ENCODE results near the gene COQ2.
"Not testable (repeated sequence)": the region's sequence is repeated elsewhere in the genome, so short reads cannot be mapped to it uniquely, and the experiment has no call there.

COQ2 gene

DNA sequence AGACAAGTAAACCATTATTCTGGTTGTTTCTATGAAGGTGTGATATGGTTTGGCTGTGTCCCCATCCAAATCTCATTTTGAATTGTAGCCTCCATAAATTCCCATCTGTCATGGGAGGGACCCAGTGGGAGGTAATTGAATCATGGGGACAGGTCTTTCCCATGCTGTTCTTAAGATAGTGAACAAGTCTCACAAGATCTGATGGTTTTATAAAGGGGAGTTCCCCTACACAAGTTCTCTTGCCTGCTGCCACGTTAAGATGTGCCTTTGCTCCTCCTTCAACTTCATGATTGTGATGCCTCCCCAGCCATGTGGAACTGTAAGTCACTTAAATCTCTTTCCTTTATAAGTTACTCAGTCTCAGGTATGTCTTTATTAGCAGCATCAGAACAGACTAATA lies 3.8 kb upstream of the COQ2 start:
- in situ Hi-C loops (cut with MboI; ENCODE audit: low sequenced_read_pairs) = not testable (repeated sequence)

DNA sequence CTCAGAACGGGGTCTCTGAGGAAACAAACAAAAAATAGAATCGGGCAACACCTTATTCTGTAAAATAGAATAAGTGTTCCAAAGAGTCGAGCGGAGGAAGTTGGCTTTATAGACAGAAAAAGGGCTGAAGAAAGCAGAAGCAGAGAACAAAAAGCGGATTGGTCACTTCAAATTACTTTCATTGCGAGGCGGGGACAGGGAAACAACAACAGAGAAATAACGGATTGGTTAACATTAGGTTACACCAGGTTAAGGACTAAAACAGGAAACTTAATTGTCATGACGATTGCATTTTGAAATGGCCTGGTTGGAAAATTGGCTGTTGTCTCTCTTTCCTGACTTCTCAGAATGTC lies 433 bp upstream of the COQ2 start:
- in situ Hi-C loops (cut with MboI; ENCODE audit: low sequenced_read_pairs) = no loop called here

DNA sequence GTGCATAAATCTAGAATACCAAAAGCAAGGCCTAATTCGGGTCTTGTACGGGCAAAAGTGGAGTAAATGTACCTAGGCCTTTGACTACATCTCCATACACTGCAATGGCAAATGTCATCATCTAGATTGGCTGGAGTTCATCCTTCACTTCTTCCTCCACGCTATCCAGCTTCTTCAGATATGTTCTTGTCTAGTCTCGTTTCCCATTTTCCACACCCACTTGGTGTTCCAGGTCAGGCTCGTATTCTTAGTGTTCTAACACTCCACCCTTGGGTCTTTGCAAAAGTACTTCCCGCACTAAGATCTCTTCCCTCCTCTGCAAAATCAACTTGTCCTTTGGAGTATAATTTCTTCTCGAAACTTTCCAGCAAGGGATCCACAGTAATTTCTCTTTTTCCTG lies 1.4 kb downstream of the COQ2 start:
- in situ Hi-C loops (cut with MboI; ENCODE audit: low sequenced_read_pairs) = no loop called here

DNA sequence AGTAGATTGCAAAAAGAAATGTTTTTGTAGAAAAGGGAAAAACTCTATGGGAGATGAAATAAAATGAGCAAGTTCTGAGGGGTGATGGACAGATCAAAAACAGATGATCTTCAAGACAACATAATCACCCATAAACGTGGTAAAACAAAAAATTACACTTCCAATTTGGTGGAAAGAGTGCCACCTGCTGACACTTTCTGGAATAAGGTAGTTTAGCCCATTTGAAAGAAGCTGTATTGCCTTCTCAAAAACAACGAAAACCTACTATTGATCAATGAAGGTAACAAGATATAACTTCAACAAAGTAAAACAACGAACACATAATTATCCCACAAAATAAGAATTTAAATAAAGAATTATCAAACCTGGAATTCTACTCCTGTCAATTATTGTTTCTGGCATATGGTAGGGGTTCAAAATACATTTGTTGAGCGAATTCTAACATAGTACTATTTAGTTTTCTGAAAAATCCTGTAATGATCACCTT lies 2.5 kb downstream of the COQ2 start:
- in situ Hi-C loops (cut with MboI; ENCODE audit: low sequenced_read_pairs) = no loop called here

DNA sequence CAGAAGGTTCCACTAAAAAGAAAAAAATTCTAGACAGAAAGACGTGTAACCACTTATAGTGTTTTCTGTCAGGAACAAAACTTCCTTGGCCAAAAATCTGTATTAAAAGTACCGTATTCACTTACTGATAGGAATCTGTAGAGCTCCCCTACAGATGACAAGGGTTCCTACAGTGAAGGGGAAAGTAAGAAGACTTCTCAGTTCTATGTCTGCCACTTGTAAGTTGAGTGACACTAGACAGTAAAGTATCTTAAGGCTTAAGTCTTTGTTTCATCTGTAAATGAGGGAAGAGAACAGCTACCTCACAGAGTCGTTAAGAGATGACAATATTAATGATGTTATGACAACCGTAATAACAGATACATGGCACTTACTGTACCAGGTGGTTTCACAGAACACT lies 3.3 kb downstream of the COQ2 start:
- in situ Hi-C loops (cut with MboI; ENCODE audit: low sequenced_read_pairs) = no loop called here

DNA sequence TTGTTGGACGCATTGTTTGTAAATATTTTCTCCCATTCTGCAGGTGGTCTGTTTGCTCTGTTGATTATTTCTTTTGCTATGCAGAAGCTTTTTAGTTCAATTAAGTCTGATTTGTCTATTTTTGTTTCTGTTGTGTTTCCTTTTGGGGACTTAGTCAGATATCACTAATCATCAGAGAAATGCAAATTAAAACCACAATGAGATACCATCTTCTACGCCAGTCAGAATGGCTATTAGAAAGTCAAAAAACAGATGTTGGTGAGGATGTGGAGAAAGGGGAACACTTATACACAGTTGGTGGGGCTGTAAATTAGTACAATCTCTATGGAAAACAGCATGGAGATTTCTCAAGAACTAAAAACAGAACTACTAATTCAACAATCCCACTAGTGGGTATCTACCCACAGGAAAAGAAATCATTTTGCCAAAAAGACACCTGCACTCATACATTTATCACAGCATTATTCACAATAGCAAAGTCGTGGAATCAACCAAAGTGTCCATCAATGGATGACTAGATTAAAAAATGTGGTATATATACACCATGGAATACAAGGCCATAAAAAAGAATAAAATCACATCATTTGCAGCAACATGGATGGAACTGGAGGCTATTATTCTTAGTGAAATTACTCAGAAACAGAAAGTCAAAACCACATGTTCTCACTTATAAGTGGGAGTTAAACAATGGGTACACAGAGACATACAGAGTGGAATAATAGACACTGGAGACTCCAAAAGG lies 8.1 kb downstream of the COQ2 start:
- in situ Hi-C loops (cut with MboI; ENCODE audit: low sequenced_read_pairs) = no loop called here

DNA sequence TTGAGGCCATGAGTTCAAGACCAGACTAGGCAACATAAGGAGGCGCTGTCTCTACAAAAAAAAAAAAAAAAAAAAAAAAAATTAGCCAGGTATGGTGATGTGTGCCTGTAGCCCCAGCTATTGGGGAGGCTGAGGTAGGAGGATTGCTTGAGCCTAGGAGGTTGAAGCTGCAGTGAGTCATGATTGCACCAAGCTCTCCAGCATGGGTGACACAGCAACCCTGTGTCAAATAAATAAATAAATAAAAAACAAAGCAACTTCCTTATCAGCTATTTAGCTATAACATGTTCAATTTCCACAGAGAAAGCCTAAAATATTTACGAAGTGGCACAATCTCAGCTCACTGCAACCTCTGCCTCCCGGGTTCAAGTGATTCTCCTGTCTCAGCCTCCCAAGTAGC lies 10.7 kb downstream of the COQ2 start:
- in situ Hi-C loops (cut with MboI; ENCODE audit: low sequenced_read_pairs) = loop anchor here (25.0 kb wide), 1 partner anchor 187 kb away; no protein-coding TSS in a partner anchor

DNA sequence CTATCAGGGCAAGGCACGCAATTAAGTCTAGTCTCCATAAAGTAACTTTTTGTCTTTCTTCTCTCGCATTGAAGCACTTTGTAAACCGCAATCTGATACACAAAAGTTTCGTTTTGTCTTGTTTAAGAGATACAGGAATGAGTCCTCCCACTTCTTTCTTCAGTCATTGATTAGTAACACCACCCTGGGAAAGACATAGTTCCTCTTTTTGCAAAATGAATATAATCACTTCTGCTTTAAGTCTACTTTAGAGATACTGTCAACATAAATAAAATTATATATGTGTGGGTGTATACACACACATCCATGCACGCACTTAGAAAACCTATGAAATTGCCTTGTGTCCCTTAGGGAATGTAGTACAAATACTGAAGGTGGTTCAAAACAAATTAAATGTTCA lies 11.7 kb downstream of the COQ2 start:
- in situ Hi-C loops (cut with MboI; ENCODE audit: low sequenced_read_pairs) = loop anchor here (25.0 kb wide), 1 partner anchor 186 kb away; no protein-coding TSS in a partner anchor

DNA sequence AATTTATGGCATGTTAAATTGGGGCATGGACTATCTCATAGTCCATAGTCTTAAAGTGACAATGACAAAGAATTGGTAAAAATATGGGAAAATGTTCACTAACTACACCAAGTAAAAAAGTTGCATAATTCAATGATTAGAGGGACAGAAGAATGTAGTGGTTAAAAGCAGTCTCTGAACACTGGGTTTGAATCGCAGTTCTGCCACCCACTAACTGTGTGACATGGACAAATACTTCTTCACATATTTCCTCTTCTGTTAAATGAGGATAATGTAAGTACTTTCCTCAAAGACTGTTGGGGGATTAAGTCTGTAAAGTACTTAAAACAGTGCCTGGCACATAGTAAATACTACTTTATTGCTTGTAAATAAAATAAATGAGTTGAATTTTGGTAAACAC lies 15.3 kb downstream of the COQ2 start:
- in situ Hi-C loops (cut with MboI; ENCODE audit: low sequenced_read_pairs) = loop anchor here (25.0 kb wide), 1 partner anchor 182 kb away; no protein-coding TSS in a partner anchor

DNA sequence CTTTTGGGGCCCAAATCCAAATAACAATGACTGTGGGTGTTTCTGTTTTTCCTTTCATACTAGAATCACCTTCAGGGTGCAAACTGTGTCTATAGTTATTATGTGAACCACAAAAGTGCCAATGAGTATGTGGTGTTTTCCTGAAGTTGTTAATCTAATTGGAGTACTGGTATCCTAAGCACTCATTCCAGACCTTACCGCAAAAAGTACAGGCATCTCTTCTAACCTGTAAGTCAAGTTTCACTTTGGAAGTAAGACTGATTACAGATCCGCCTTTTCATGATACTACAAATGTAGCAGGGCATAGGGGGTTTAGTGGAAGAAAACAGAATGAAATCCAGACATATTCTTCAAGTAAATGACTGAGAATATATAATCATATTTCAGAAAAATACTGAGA lies 16.1 kb downstream of the COQ2 start:
- in situ Hi-C loops (cut with MboI; ENCODE audit: low sequenced_read_pairs) = loop anchor here (25.0 kb wide), 1 partner anchor 181 kb away; no protein-coding TSS in a partner anchor

DNA sequence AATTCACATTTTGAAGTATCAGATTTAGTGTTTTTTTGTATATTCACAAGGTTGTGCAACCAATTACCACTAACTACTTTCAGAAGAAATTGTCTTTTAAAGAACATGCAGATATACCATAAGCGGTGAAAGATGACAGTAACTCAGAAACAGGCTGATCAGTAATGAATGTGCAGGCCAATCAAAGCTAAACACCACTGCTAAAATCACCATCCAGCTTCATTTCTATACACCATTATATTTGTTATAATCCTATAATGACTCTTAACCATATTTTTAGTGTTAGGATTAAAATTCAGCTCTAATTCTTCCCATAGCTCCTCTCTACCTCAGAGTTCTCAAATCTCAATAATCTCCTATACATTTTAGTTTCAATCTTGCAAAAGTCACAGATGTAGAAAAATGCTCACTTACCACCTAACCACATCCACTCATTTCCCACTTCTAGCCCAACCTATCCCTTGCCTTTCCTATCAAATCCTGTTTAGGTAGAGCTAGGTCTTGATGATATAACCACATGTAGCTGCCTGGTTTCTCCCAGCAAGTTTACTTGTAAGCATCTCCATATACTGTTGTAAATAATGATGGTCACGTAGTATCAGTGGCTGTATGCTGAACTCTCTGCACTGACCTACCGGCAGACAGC lies 16.6 kb downstream of the COQ2 start:
- in situ Hi-C loops (cut with MboI; ENCODE audit: low sequenced_read_pairs) = loop anchor here (25.0 kb wide), 1 partner anchor 181 kb away; no protein-coding TSS in a partner anchor

DNA sequence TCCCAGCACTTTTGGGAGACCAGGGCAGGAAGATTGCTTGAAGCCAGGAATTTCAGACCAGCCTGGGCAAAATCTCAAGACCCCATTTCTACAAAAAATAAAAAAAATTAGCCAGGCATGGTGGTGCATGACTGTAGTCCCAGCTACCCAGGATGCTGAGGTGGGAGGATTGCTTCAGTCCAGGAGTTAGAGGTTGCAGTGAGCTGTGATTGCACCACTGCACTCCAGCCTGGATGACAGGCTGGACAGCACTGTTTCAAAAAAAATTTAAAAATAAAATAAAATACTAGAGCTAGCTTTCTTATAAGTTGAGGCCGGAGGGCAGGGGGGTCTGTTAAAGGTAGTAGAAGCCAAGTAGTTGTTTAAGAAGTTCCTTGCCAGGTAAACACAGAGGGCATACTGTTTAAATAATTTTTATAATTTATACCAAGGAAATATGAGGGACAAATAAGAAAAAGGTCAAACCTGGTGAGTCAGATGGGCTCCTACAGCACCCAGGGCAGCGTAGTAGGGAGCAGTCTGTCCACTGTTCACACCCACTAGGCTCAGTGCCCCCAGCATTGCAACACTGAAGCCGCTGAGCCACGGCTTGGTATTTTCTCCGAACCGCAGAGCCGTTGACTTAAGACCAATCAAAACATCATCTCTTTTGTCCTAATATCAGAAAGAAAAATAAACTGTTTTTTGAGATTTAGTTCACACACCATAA lies 17.3 kb downstream of the COQ2 start:
- in situ Hi-C loops (cut with MboI; ENCODE audit: low sequenced_read_pairs) = loop anchor here (25.0 kb wide), 1 partner anchor 180 kb away; no protein-coding TSS in a partner anchor

DNA sequence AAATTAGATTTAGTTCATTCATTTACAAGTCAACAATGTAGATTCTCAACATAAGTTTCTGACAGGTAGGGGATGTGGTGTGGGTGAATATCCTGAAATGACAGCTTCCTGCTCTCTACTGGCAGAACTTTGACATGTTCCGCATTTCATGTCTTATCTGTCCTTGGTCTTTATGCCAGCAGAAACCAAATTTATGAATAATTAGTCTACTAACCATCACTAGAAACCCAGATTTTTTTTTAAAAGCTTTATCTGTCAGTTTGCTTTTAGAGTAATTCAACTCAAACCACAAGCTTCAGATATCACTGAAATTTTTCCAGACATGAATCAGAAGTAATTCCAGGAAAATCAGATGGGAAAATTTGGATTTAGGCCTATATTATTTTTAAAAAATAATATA lies 17.9 kb downstream of the COQ2 start:
- in situ Hi-C loops (cut with MboI; ENCODE audit: low sequenced_read_pairs) = loop anchor here (25.0 kb wide), 1 partner anchor 179 kb away; no protein-coding TSS in a partner anchor

DNA sequence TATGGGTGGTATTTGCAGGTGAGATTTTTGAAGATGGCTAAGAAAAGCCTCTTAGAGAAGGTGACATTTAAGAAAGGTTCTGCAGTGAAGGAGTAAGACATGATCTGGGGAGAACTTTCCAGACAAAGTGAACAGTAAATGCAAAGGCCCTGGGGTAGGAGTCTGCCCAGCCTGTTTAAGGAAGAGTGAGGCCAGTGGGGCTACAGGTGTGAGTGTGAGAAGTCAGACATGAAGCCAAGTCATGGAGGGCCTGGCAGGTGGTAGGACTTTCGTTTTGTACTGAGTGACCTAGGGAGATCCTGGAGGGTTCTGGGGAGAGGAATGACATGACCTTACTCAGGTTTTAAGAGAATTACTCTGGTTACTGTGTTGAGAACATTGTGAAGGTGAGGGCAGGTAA lies 21.5 kb downstream of the COQ2 start:
- in situ Hi-C loops (cut with MboI; ENCODE audit: low sequenced_read_pairs) = loop anchor here (25.0 kb wide), 1 partner anchor 176 kb away; no protein-coding TSS in a partner anchor

DNA sequence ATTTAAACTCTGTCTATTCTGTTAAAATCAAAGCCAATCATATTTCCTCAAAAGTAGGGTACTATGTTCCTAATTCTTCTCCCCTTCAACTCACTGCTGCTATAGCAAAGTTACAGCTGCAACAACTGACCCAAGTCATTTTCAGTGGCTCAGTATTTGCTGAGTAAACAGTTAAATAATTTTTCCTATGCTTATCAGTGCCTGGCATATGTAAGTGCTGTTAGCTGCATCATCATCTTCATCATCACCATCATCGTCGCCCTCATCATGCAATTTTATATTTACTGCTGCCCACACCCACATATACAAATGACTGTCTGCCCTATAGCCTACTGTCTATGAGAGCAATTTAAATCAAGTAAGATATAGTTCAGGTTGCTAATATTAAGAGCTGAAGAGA lies 21.9 kb downstream of the COQ2 start:
- in situ Hi-C loops (cut with MboI; ENCODE audit: low sequenced_read_pairs) = loop anchor here (25.0 kb wide), 1 partner anchor 175 kb away; no protein-coding TSS in a partner anchor

DNA sequence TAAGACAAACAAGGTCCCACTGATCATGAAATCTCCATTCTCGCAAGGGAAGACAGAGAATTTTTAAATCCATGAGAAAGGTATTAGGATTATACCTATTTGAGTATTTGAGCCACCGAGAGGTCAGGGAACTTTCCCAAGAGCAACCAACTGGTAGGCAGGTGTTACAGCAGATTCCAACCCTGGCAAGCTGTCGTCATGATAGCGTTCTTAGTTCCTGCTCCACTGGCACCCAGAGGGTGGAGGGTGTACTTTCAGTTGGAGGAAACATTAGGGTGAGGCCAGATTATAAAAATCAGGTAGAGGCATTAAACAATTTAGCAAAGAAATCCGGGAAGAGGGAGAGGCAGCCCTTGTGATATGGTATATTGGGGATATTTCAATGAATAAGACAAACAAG lies 23.3 kb downstream of the COQ2 start:
- in situ Hi-C loops (cut with MboI; ENCODE audit: low sequenced_read_pairs) = loop anchor here (25.0 kb wide), 1 partner anchor 174 kb away; no protein-coding TSS in a partner anchor

DNA sequence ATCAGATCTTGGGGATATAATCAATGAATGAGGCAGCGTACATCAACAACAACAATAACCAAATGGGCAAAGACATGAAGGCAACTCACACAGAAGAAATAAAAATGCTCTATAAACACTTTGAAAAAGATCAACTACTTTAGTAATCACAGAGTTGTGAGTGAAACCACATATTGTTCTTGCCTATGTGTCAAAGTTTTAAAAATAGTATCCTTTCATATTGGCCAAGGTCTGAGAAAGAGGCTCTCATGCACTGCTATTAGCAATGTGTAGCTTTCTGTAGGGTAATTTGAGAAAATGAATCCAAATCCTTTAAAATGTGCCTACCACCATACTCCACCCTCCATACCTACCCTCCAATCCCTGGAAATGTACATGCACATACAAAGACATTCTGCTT lies 25.0 kb downstream of the COQ2 start:
- in situ Hi-C loops (cut with MboI; ENCODE audit: low sequenced_read_pairs) = loop anchor here (25.0 kb wide), 1 partner anchor 172 kb away; no protein-coding TSS in a partner anchor

DNA sequence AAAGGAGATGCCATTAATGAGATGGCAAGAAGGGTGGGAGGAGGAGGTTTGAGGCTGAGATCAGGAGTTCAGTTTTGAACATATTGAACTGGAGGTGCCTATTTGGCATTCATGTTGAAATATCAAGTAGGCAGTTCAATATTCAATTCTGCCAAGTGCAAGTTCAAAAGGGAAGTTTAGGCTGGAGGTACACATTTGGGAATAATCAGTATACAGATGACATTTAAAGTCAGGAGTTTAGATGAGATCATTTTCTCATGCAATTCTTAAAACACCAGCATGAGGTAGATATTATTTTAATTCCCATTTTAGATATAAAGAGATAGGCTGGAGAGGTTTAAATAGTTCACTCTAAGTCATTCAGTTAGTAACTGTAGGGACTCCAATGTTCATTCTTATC lies 26.1 kb downstream of the COQ2 start:
- in situ Hi-C loops (cut with MboI; ENCODE audit: low sequenced_read_pairs) = loop anchor here (25.0 kb wide), 1 partner anchor 171 kb away; no protein-coding TSS in a partner anchor

DNA sequence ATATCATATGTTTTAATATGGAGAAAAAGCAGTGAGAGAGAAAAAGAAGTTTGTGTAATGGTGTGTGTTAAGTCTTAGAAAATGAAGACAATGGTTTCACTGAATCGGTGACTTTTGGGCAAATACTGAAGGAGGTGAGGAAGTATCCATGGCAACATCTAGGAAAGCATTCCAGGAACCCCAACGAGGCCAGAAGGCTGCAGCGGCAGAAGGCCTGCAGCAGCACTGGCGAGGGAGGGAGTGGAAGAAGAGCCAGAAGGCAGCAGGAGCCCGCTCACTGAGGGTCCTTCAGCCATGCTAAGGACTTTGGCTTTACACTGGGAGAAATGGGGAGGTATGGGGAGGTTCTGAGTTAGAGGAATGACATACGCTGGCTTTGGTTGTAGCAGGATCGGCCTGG lies 26.8 kb downstream of the COQ2 start:
- in situ Hi-C loops (cut with MboI; ENCODE audit: low sequenced_read_pairs) = loop anchor here (25.0 kb wide), 1 partner anchor 171 kb away; no protein-coding TSS in a partner anchor

DNA sequence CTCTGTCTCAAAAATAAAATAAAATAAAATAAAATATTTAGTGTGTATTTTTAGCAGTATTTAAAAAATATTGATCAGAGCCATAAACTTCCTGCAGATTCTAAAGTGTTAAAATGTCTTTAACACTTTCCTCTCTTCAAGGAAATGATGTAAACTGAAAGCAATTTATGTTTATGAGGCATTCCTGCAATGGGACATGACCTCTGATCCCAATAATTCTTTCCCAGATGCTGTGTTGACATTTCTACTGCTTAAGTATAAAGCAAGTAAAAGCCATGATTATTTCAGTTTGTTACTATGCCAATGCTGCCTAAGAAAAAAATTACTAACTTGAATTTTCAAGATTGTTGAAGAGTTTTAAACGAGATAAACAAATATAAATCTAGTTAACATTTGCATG lies 29.0 kb downstream of the COQ2 start:
- in situ Hi-C loops (cut with MboI; ENCODE audit: low sequenced_read_pairs) = loop anchor here (25.0 kb wide), 1 partner anchor 168 kb away; no protein-coding TSS in a partner anchor
